GM19193 (cell line): ENCODE results near the gene XPNPEP2.

Experiments used
- POLR2A ChIP-seq: IDR thresholded peaks from 4 replicates; pipeline ENCODE4 v1.6.1; 2011; ENCODE audit not compliant: insufficient read depth, insufficient read length; ENCODE audit errors: extremely low read depth

The XPNPEP2 gene

GRCh38 chrX:129706400-129707072, 32.2 kb upstream of the XPNPEP2 start:
- no peak for TF ChIP-seq POLR2A

- TF ChIP-seq POLR2A = no peak
Measured at GRCh38 chrX:129714581-129714980, 24.2 kb upstream of the XPNPEP2 start.

- no peak for TF ChIP-seq POLR2A
Measured at GRCh38 chrX:129716507-129716906, 22.3 kb upstream of the XPNPEP2 start.

GRCh38 chrX:129717892-129718291, 20.9 kb upstream of the XPNPEP2 start:
- TF ChIP-seq POLR2A = no peak

GRCh38 chrX:129718676-129719075, 20.1 kb upstream of the XPNPEP2 start:
- no peak for TF ChIP-seq POLR2A

GRCh38 chrX:129719268-129719667, 19.5 kb upstream of the XPNPEP2 start:
- TF ChIP-seq POLR2A = no peak

GRCh38 chrX:129719931-129720530, 18.7 kb upstream of the XPNPEP2 start:
- no peak for TF ChIP-seq POLR2A

- no peak for TF ChIP-seq POLR2A
Measured at GRCh38 chrX:129720741-129721140, 18.0 kb upstream of the XPNPEP2 start.

GRCh38 chrX:129721414-129721813, 17.4 kb upstream of the XPNPEP2 start:
- TF ChIP-seq POLR2A = no peak

- no peak for TF ChIP-seq POLR2A
Measured at GRCh38 chrX:129721870-129722269, 16.9 kb upstream of the XPNPEP2 start.

- TF ChIP-seq POLR2A = no peak
Measured at GRCh38 chrX:129723511-129723910, 15.3 kb upstream of the XPNPEP2 start.

GRCh38 chrX:129724754-129725153, 14.0 kb upstream of the XPNPEP2 start:
- no peak for TF ChIP-seq POLR2A

GRCh38 chrX:129726307-129727111, 12.3 kb upstream of the XPNPEP2 start:
- no peak for TF ChIP-seq POLR2A

- no peak for TF ChIP-seq POLR2A
Measured at GRCh38 chrX:129728061-129728460, 10.7 kb upstream of the XPNPEP2 start.

- no peak for TF ChIP-seq POLR2A
Measured at GRCh38 chrX:129731228-129731627, 7.6 kb upstream of the XPNPEP2 start.

GRCh38 chrX:129732857-129733256, 5.9 kb upstream of the XPNPEP2 start:
- no peak for TF ChIP-seq POLR2A

GRCh38 chrX:129733335-129733734, 5.4 kb upstream of the XPNPEP2 start:
- TF ChIP-seq POLR2A = no peak

GRCh38 chrX:129736491-129736890, 2.3 kb upstream of the XPNPEP2 start:
- TF ChIP-seq POLR2A = no peak
